ENCODE results near the gene MCM3AP.

Gene MCM3AP

GRCh38 chr21:46188226-46189212 is 96.9 kb downstream of the MCM3AP start:
- DNase-seq (ENCODE audit: low spot score), result no peak
- TF ChIP-seq CTCF (IDR thresholded peaks at IDR 0.05; ENCODE audit: borderline replicate concordance, control extremely low read depth, extremely low read depth, insufficient read depth, missing control alignments), result no peak
- in situ Hi-C loops (cut with MboI; ENCODE audit: low sequenced_read_pairs, unreplicated experiment), result no loop called here

DNA sequence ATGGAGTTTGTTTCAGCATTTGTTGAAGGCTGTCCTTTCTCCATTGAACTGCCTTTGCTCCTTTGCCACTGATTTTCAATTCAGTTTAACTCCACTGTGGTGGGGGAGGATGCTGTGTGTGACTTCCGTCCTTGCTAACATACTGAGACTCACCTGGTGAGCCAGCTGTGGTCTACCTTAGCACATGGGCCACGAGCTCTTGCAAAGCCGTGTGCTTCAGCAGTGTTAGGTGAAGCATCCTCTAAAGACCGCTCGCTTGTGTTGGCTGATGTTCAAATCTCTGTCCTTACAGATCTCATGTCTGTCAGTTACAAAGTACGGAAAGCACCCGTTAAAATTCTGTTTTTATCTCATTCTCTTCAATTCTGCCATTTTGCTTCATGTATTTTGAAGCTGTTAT is 97.6 kb downstream of the MCM3AP start:
- TF ChIP-seq CTCF (IDR thresholded peaks at IDR 0.05; ENCODE audit: borderline replicate concordance, control extremely low read depth, extremely low read depth, insufficient read depth, missing control alignments), result no peak
- in situ Hi-C loops (cut with MboI; ENCODE audit: low sequenced_read_pairs, unreplicated experiment), result no loop called here
- DNase-seq (ENCODE audit: low spot score), result no peak

- DNase-seq (ENCODE audit: low spot score), result no peak
- in situ Hi-C loops (cut with MboI; ENCODE audit: low sequenced_read_pairs, unreplicated experiment), result no loop called here
- TF ChIP-seq CTCF (IDR thresholded peaks at IDR 0.05; ENCODE audit: borderline replicate concordance, control extremely low read depth, extremely low read depth, insufficient read depth, missing control alignments), result no peak
Measured at GRCh38 chr21:46187261-46187660, 98.2 kb downstream of the MCM3AP start.

GRCh38 chr21:46185716-46186115 is 99.7 kb downstream of the MCM3AP start:
- DNase-seq (ENCODE audit: low spot score), result no peak
- TF ChIP-seq CTCF (IDR thresholded peaks at IDR 0.05; ENCODE audit: borderline replicate concordance, control extremely low read depth, extremely low read depth, insufficient read depth, missing control alignments), result no peak
- in situ Hi-C loops (cut with MboI; ENCODE audit: low sequenced_read_pairs, unreplicated experiment), result no loop called here

Measured in GM13976 (cell line).